Measurements from ENCODE around the gene ROBO4.

ROBO4 gene

DNA sequence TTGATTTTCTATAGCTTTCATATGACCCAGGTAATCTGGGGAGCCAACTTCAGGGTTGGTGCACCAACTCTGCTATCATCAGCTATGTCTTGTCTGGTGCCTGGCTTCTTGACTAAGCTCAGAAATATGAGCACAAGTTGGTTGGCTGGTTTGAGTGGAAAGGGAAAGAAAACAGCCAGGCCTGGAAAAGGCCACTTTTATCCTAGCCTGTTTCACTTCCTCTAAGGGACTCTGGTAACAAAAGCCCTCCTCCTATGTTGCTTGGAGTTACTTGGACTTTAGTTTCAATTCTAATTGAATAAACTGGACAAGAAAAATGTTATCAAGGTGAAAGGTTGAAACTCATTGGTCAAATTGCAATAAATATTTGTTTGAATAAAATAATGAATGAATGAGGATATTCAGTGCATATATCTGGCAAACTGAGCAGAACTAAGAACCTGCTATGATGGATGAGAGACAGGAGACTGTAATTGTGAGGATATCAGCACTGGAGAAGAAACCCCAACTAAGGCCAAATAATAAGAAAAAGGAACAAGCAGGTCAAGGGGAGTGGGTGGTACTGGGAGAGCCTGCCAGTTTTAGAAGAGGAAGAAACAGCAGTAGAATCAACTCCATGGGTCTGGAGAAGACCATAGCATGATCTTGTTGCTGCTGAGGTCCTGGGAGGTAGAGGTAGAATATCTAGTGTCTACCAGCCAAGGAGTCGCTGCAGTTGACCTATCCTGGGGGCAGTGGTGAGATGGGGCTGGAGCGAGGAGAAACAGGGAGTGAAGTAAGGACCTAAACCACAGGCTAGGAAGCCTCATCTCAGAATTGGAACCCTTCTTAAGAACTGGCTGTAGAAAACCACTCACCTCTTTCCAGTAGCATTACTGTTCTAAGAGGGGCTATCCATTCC is 8.2 kb downstream of the ROBO4 start:
- TF ChIP-seq, protein P1, sequence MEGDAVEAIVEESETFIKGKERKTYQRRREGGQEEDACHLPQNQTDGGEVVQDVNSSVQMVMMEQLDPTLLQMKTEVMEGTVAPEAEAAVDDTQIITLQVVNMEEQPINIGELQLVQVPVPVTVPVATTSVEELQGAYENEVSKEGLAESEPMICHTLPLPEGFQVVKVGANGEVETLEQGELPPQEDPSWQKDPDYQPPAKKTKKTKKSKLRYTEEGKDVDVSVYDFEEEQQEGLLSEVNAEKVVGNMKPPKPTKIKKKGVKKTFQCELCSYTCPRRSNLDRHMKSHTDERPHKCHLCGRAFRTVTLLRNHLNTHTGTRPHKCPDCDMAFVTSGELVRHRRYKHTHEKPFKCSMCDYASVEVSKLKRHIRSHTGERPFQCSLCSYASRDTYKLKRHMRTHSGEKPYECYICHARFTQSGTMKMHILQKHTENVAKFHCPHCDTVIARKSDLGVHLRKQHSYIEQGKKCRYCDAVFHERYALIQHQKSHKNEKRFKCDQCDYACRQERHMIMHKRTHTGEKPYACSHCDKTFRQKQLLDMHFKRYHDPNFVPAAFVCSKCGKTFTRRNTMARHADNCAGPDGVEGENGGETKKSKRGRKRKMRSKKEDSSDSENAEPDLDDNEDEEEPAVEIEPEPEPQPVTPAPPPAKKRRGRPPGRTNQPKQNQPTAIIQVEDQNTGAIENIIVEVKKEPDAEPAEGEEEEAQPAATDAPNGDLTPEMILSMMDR (IDR thresholded peaks at IDR 0.05; ENCODE audit: low read depth, low read length) = no peak
- no peak for TF ChIP-seq EZH2phosphoT487 (IDR thresholded peaks at IDR 0.05; ENCODE audit: low read depth)
- Histone ChIP-seq H3K27ac (ENCODE audit: low read length) (no peak overlapping the region), H2AFZ (ENCODE audit: low read depth, low read length) (no peak overlapping the region), H3K36me3 (replicated peaks; ENCODE audit: low read depth, low read length) (no peaks in the 10 kb centered on the region), H3K9me3 (ENCODE audit: insufficient read depth, low read length) (no peaks in the 10 kb centered on the region), H3K4me1 (ENCODE audit: low read length) (no peaks in the 10 kb centered on the region), H3K4me2 (ENCODE audit: low read length) (no peak overlapping the region), H3K4me3 (ENCODE audit: low read length) (no peak overlapping the region), H3K9ac (ENCODE audit: low read length) (no peak overlapping the region), H3K79me2 (ENCODE audit: low read length) (no peaks in the 10 kb centered on the region), H3K27me3 (ENCODE audit: low read depth, low read length) (peaks cover 17% of the 10 kb centered on the region; the same call in 1 of the 2 replicates), H4K20me1 (ENCODE audit: insufficient read depth, low read length) (no peaks in the 10 kb centered on the region)

DNA sequence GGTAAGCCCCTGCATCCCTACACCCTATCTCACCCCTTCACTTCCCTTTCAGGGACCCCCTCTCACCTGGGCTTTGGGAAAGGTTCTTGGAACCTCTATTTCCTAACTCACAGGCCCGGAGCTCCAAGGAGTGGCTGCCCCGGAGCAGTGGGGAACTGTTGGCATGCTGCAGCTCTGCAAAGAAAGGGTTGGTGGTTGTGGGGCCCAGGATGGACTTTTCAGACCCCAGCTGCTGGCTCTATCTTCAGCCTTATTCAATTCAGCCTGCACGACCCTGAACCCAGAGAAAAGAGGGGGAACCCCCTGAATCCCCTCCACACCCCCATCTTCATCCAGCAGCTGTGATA is 10.0 kb downstream of the ROBO4 start:
- H3K9ac ChIP-seq (ENCODE audit: low read length) = no peak overlapping the region
- H3K4me1 ChIP-seq (ENCODE audit: low read length) = no peaks in the 10 kb centered on the region
- H4K20me1 ChIP-seq (ENCODE audit: insufficient read depth, low read length) = no peaks in the 10 kb centered on the region
- H3K27ac ChIP-seq (ENCODE audit: low read length) = no peak overlapping the region
- TF ChIP-seq EZH2phosphoT487 (IDR thresholded peaks at IDR 0.05; ENCODE audit: low read depth) = no peak
- TF ChIP-seq, protein P1 (IDR thresholded peaks at IDR 0.05; ENCODE audit: low read depth, low read length) = no peak
- H3K27me3 ChIP-seq (ENCODE audit: low read depth, low read length) = peaks cover 17% of the 10 kb centered on the region; the same call in 1 of the 2 replicates
- H2AFZ ChIP-seq (ENCODE audit: low read depth, low read length) = no peak overlapping the region
- H3K79me2 ChIP-seq (ENCODE audit: low read length) = no peaks in the 10 kb centered on the region
- H3K36me3 ChIP-seq (replicated peaks; ENCODE audit: low read depth, low read length) = no peaks in the 10 kb centered on the region
- no peak overlapping the region for H3K4me3 ChIP-seq (ENCODE audit: low read length)
- H3K9me3 ChIP-seq (ENCODE audit: insufficient read depth, low read length) = no peaks in the 10 kb centered on the region
- H3K4me2 ChIP-seq (ENCODE audit: low read length) = no peak overlapping the region

DNA sequence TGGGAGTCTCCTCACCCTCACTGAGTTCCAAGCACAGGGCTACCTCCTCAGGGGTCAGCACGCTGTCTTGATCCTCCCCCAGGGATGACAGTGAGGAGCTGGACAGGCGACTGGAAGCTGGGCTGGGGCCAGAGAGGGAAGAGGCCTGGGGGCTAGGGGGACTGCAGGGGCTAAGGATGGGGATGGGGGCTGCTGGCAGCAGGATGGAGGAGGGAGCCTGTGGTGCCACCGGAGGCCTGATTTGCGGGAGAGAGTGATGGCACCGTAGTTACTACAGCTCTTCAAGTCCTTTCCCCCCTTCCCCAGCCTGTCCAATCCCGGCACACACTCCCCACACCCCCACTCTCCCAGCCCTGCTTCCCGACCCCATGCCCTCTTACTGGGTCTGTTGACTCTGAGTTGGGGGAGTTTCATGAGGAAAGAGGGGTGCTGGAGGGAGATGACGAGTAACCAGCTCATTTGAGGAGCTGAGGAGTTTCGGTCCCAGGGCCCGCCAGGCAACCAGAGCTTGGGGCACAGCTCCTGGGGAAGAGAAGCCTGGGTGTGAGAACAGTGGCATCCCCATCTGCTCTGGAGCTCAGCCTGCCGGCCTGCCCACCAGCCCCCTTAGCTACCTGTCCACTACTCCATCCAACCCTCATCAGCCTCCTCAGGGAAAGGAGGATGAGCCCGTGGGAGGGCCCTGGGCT is 10.5 kb downstream of the ROBO4 start:
- H3K36me3 ChIP-seq (replicated peaks; ENCODE audit: low read depth, low read length) = no peaks in the 10 kb centered on the region
- H3K27me3 ChIP-seq (ENCODE audit: low read depth, low read length) = peaks cover 17% of the 10 kb centered on the region; the same call in 1 of the 2 replicates
- H3K79me2 ChIP-seq (ENCODE audit: low read length) = no peaks in the 10 kb centered on the region
- no peak overlapping the region for H2AFZ ChIP-seq (ENCODE audit: low read depth, low read length)
- H3K4me1 ChIP-seq (ENCODE audit: low read length) = no peaks in the 10 kb centered on the region
- no peak for TF ChIP-seq EZH2phosphoT487 (IDR thresholded peaks at IDR 0.05; ENCODE audit: low read depth)
- TF ChIP-seq, protein P1 (IDR thresholded peaks at IDR 0.05; ENCODE audit: low read depth, low read length) = no peak
- H3K4me2 ChIP-seq (ENCODE audit: low read length) = no peak overlapping the region
- no peaks in the 10 kb centered on the region for H3K9me3 ChIP-seq (ENCODE audit: insufficient read depth, low read length)
- no peak overlapping the region for H3K9ac ChIP-seq (ENCODE audit: low read length)
- H4K20me1 ChIP-seq (ENCODE audit: insufficient read depth, low read length) = no peaks in the 10 kb centered on the region
- no peak overlapping the region for H3K4me3 ChIP-seq (ENCODE audit: low read length)
- no peak overlapping the region for H3K27ac ChIP-seq (ENCODE audit: low read length)

DNA sequence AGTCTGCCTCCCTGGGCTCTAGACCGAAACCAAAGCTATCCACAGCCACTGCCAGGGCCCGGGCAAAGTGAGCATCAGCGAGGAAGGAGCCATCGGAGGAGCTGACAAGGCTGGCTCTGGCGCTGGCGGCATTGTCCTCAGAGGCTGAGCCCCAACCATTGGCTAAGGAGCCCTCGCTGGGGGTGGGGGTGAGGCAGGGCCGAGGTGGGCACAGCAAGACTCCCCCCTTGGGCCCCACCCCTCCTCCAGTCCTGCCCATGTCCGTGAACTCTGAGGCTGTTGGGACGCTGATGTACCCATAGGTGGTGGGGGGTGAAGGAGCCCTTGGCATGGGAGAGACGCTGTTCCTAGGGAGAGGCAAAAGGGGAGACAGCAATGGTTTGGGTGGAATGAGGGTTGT is 11.2 kb downstream of the ROBO4 start:
- H3K9me3 ChIP-seq (ENCODE audit: insufficient read depth, low read length) = no peaks in the 10 kb centered on the region
- H4K20me1 ChIP-seq (ENCODE audit: insufficient read depth, low read length) = no peaks in the 10 kb centered on the region
- no peaks in the 10 kb centered on the region for H3K79me2 ChIP-seq (ENCODE audit: low read length)
- H3K9ac ChIP-seq (ENCODE audit: low read length) = no peak overlapping the region
- H3K27ac ChIP-seq (ENCODE audit: low read length) = no peak overlapping the region
- H2AFZ ChIP-seq (ENCODE audit: low read depth, low read length) = no peak overlapping the region
- no peaks in the 10 kb centered on the region for H3K4me1 ChIP-seq (ENCODE audit: low read length)
- no peak for TF ChIP-seq EZH2phosphoT487 (IDR thresholded peaks at IDR 0.05; ENCODE audit: low read depth)
- TF ChIP-seq, protein P1 (IDR thresholded peaks at IDR 0.05; ENCODE audit: low read depth, low read length) = no peak
- no peak overlapping the region for H3K4me3 ChIP-seq (ENCODE audit: low read length)
- no peak overlapping the region for H3K4me2 ChIP-seq (ENCODE audit: low read length)
- H3K36me3 ChIP-seq (replicated peaks; ENCODE audit: low read depth, low read length) = no peaks in the 10 kb centered on the region
- H3K27me3 ChIP-seq (ENCODE audit: low read depth, low read length) = peaks cover 17% of the 10 kb centered on the region; the same call in 1 of the 2 replicates
